HepG2 (cell line): ENCODE data around the gene HCFC1R1. TPM values are rescaled to one million over a fixed set of nuclear protein-coding genes. Genes with fewer than 3 reads are reported as not detected.

Experiments
- ASH2L ChIP-seq: fragments of 300-600, 200-600 bp; sonication (generic); IDR thresholded peaks from 2 replicates; pipeline ENCODE4 v1.7.0; 2017; ENCODE audit warnings: low read depth, mild to moderate bottlenecking, moderate library complexity, mixed read lengths, low read length; ENCODE audit not compliant: insufficient read length
- ATF6 ChIP-seq: sonication (generic); formaldehyde crosslinking; conservative IDR thresholded peaks from 2 replicates; pipeline ENCODE4 v1.4.0; 2020; ENCODE audit warnings: missing genetic modification reagents
- BRCA1 ChIP-seq: sonication (generic); formaldehyde crosslinking; IDR thresholded peaks from 2 replicates; pipeline ENCODE4 v1.4.0; 2020; ENCODE audit warnings: missing genetic modification reagents
- CENPX ChIP-seq: sonication (generic); formaldehyde crosslinking; IDR thresholded peaks from 2 replicates; pipeline ENCODE4 v1.9.0; 2021; ENCODE audit warnings: mild to moderate bottlenecking, missing genetic modification reagents, moderate library complexity
- CREB3 ChIP-seq: sonication (generic); formaldehyde crosslinking; IDR thresholded peaks from 2 replicates; pipeline ENCODE4 v1.5.0; 2020; ENCODE audit warnings: missing genetic modification reagents
- CSRNP1 ChIP-seq: sonication (generic); formaldehyde crosslinking; IDR thresholded peaks from 2 replicates; pipeline ENCODE4 v1.8.1; 2023; ENCODE audit warnings: mild to moderate bottlenecking, missing genetic modification reagents
- GTF2F1 ChIP-seq: fragments of 150-350 bp; IDR thresholded peaks from 2 replicates; pipeline ENCODE4 v1.6.1; 2014; ENCODE audit warnings: low read length
- HDAC1 ChIP-seq: sonication (generic); formaldehyde crosslinking; IDR thresholded peaks from 2 replicates; pipeline ENCODE4 v1.5.1; 2020; ENCODE audit warnings: mild to moderate bottlenecking, missing genetic modification reagents
- NFE2L2 ChIP-seq: fragments of 150-350 bp; IDR thresholded peaks from 2 replicates; pipeline ENCODE4 v1.6.1; 2014; ENCODE audit warnings: low read length
- PBX3 ChIP-seq: sonication (generic); formaldehyde crosslinking; IDR thresholded peaks from 2 replicates; pipeline ENCODE4 v1.8.1; 2023; ENCODE audit warnings: missing genetic modification reagents, inconsistent platforms, borderline replicate concordance
- RAD21 ChIP-seq: fragments of 450-650 bp; formaldehyde crosslinking; IDR thresholded peaks from 2 replicates; pipeline ENCODE4 v1.5.0; 2020; ENCODE audit warnings: mild to moderate bottlenecking
- SIN3B ChIP-seq: fragments of 150-350 bp; IDR thresholded peaks from 2 replicates; pipeline ENCODE4 v1.6.1; 2014; ENCODE audit warnings: low read length
- TMF1 ChIP-seq: sonication (generic); formaldehyde crosslinking; IDR thresholded peaks from 2 replicates; pipeline ENCODE4 v1.8.1; 2022; ENCODE audit warnings: low read depth, missing genetic modification reagents
- ZFP62 ChIP-seq: sonication (generic); formaldehyde crosslinking; IDR thresholded peaks from 2 replicates; pipeline ENCODE4 v1.4.0; 2020; ENCODE audit warnings: missing genetic modification reagents
- ZIK1 ChIP-seq: sonication (generic); formaldehyde crosslinking; IDR thresholded peaks from 2 replicates; pipeline ENCODE4 v1.5.0; 2020; ENCODE audit warnings: mild to moderate bottlenecking, low read depth, missing genetic modification reagents, borderline replicate concordance
- ZKSCAN5 ChIP-seq: sonication (generic); formaldehyde crosslinking; IDR thresholded peaks from 2 replicates; pipeline ENCODE4 v1.5.1; 2020; ENCODE audit warnings: mild to moderate bottlenecking, missing genetic modification reagents
- ZNF205 ChIP-seq: IDR thresholded peaks from 2 replicates; pipeline ENCODE4 v1.6.1; 2018; ENCODE audit warnings: missing biosample characterization, missing genetic modification reagents
- ZNF382 ChIP-seq: sonication (generic); formaldehyde crosslinking; IDR thresholded peaks from 2 replicates; pipeline ENCODE4 v1.5.0; 2020; ENCODE audit warnings: missing genetic modification reagents, mild to moderate bottlenecking, borderline replicate concordance
- ZNF619 ChIP-seq: sonication (generic); formaldehyde crosslinking; IDR thresholded peaks from 2 replicates; pipeline ENCODE4 v1.4.0; 2020; ENCODE audit warnings: mild to moderate bottlenecking, missing genetic modification reagents
- ZZZ3 ChIP-seq: sonication (generic); formaldehyde crosslinking; IDR thresholded peaks from 2 replicates; pipeline ENCODE4 v1.4.0; 2020; ENCODE audit warnings: missing genetic modification reagents, mild to moderate bottlenecking, borderline replicate concordance
- polyA plus RNA-seq, 8 experiments: library from polyadenylated mRNA; depleted of rRNA in 3 of 8; stranded (reverse) in 7 of 8; unstranded in 1 of 8; fragments of >200 nt; fragmentation: Illumina TruSeq in 4 of 8; extraction: Trizol in 4 of 8; gene quantifications; 2 replicates each; pipeline versions ENCODE4 v1.2.1 to v1.2.3, GENCODE V29; 2011 to 2016; ENCODE audit warnings: low read depth in 4 of 8, missing spikeins in 1 of 8, mixed read lengths in 1 of 8; ENCODE audit not compliant: insufficient read depth in 1 of 8
- total RNA-seq, 5 experiments: library from RNA; depleted of rRNA; stranded (reverse); fragments of >200 nt; fragmentation: Illumina TruSeq; extraction: Trizol; gene quantifications; 2 replicates each; pipeline ENCODE4 v1.2.3, GENCODE V29; 2016; ENCODE audit warnings: low read depth in 1 of 5
- TF ChIP-seq, protein P1 (sequence below): sonication (generic); formaldehyde crosslinking; IDR thresholded peaks from 2 replicates; pipeline ENCODE4 v1.5.0; 2020; ENCODE audit warnings: mild to moderate bottlenecking, missing genetic modification reagents, borderline replicate concordance

Gene HCFC1R1
- total and polyA plus RNA-seq, 2 of the 13 experiments (the other 11 are each of a cell fraction or from before 2014, with no cell fraction given), result 13.8 to 16.1 TPM

DNA sequence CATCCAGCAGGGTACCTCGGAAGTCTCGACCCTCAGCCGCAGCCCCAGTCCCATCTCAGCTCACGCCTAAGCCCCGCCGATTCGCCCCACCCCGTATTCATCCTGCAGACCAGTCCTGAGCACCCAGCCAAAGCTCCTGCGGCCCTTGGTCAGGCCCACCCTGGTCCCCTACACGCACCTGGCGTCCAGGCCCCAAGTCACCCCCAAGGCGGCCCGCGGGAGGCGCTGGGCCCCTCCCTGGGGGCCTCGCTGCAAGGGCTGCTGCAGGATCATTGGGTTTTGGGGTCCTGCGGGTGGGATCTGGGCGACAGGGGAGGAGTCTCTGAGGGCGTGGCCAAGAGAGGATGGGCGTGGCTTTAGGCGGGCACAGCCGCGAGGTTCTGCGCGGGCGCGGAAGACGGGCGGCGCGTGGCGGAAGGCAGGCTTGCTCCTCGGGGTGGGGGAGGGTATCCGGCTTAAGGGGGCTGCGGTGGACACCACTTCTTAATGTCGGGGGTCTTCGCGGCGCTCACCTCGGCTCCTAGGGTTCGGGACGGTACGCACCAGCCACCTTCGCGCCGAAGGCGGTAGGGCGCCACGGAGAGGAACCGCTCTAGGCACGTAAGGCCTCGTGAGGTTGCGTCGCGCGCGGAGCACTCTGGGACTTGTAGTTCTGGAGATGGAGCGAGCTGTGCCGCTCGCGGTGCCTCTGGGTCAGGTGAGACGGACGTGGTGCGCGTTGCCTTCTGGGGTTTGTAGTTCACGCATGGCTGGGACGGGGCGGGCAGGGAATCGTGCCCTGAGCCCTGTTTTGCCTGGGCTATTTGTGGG, at the start of gene HCFC1R1, which contains the start of gene THOC6 (continued):
- TF ChIP-seq, protein P1, sequence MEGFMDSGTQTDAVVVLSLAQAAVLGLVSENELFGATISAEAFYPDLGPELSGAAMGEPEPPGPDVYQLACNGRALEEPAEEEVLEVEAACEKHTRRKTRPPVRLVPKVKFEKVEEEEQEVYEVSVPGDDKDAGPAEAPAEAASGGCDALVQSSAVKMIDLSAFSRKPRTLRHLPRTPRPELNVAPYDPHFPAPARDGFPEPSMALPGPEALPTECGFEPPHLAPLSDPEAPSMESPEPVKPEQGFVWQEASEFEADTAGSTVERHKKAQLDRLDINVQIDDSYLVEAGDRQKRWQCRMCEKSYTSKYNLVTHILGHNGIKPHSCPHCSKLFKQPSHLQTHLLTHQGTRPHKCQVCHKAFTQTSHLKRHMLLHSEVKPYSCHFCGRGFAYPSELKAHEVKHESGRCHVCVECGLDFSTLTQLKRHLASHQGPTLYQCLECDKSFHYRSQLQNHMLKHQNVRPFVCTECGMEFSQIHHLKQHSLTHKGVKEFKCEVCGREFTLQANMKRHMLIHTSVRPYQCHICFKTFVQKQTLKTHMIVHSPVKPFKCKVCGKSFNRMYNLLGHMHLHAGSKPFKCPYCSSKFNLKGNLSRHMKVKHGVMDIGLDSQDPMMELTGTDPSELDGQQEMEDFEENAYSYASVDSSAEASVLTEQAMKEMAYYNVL (CRISPR knock-in tag), result peak; percentile 21; the same call in 1 of the 2 replicates
- TF ChIP-seq CSRNP1 (CRISPR knock-in tag) (peak; percentile 91), PBX3 (CRISPR knock-in tag) (no peak), ZIK1 (CRISPR knock-in tag) (no peak), ZNF619 (CRISPR knock-in tag) (0 out of 2 replicates have a peak, but pooled peaks have one; percentile 79), ZZZ3 (0 out of 2 replicates have a peak, but pooled peaks have one; percentile 53), BRCA1 (CRISPR knock-in tag) (no peak), TMF1 (CRISPR knock-in tag) (peak; percentile 70; the same call in 1 of the 2 replicates), CREB3 (CRISPR knock-in tag) (no peak), ZKSCAN5 (peak; percentile 14; the same call in 1 of the 2 replicates), NFE2L2 (no peak), SIN3B (no peak), ASH2L (peak; percentile 54), HDAC1 (CRISPR knock-in tag) (peak; percentile 47), RAD21 (no peak; the same call in none of the 2 replicates), ZFP62 (CRISPR knock-in tag) (no peak), ATF6 (0 out of 2 replicates have a peak, but pooled peaks have one; percentile 37), GTF2F1 (no peak), ZNF205 (CRISPR knock-in tag) (peak; percentile 82; the same call in 1 of the 2 replicates), CENPX (CRISPR knock-in tag) (no peak), ZNF382 (CRISPR knock-in tag) (no peak)
